Heart left ventricle (tissue), 16 donors: Measurements from ENCODE around the gene COPRS. TPM values are rescaled to one million over a fixed set of nuclear protein-coding genes. Genes with fewer than 3 reads are reported as not detected.

Source experiments
- ATAC-seq, 4 donors: fragments of 200-7000 bp; cut with Tn5 transposase; one replicate each; pipeline ENCODE4 v1.9.1; 2020 to 2022; ENCODE audit warnings: moderate library complexity in 4 of 4, mild to moderate bottlenecking in 3 of 4, moderate number of reproducible peaks in 1 of 4
- DNase-seq, 5 donors: peaks; one replicate each; pipeline ENCODE4 v3.0.0-alpha.2; 2020
- H3K27ac ChIP-seq, 12 donors: fragments of 200-600 bp; sonication (generic) in 4 of 12; one replicate each; pipeline versions ENCODE4 v1.5.0 to v1.8.0; 2016 to 2022; ENCODE audit warnings: mild to moderate bottlenecking in 2 of 12
- H3K27me3 ChIP-seq, 9 donors: fragments of 200-600 bp; sonication (generic) in 2 of 9; one replicate each; pipeline versions ENCODE4 v1.5.1 to v1.8.0; 2016 to 2022; ENCODE audit warnings: mild to moderate bottlenecking in 3 of 9
- H3K36me3 ChIP-seq, 9 donors: fragments of 200-600 bp; sonication (generic) in 2 of 9; one replicate each; pipeline versions ENCODE4 v1.5.0 to v1.8.0; 2018 to 2022; ENCODE audit warnings: mild to moderate bottlenecking in 2 of 9
- H3K4me1 ChIP-seq, 12 donors: fragments of 200-600 bp; sonication (generic) in 4 of 12; one replicate each; pipeline versions ENCODE4 v1.5.0 to v1.8.0; 2016 to 2022; ENCODE audit warnings: mild to moderate bottlenecking in 3 of 12
- H3K4me3 ChIP-seq, 12 donors: fragments of 200-600 bp; sonication (generic) in 4 of 12; one replicate each; pipeline versions ENCODE4 v1.5.0 to v1.8.0; 2017 to 2022; ENCODE audit warnings: mild to moderate bottlenecking in 9 of 12, moderate library complexity in 4 of 12
- H3K9me3 ChIP-seq, 12 donors: fragments of 200-600 bp; sonication (generic) in 4 of 12; one replicate each; pipeline versions ENCODE4 v1.5.0 to v1.8.0; 2016 to 2022; ENCODE audit warnings: mild to moderate bottlenecking in 1 of 12
- POLR2A ChIP-seq, 2 donors: fragments of 450-650 bp; IDR thresholded peaks; one replicate each; pipeline ENCODE4 v1.6.1; 2017; ENCODE audit warnings: antibody characterized with exemption in 2 of 2, mild to moderate bottlenecking in 2 of 2, moderate library complexity in 2 of 2
- WGBS, 4 donors: extraction: QIAGEN DNeasy Blood & Tissue Kit in 2 of 4; methylation state at CpG; one replicate each; pipeline versions ENCODE4 v1.1.5 to v1.1.7; 2013 to 2018; 5-methylcytosine and 5-hydroxymethylcytosine counted together
- intact Hi-C, 10 donors: fragments of 100-400 bp; cut with DNase I; formaldehyde crosslinking; loops; one replicate each; pipeline versions ENCODE4 v1.11.1 to v1.14.2; 2022
- polyA plus RNA-seq, 2 donors: library from polyadenylated mRNA; stranded (reverse); fragments of 200-250 nt; gene quantifications; one replicate each; pipeline ENCODE4 v1.2.3, GENCODE V29; 2013
- total RNA-seq, 9 donors: library from RNA; depleted of rRNA in 2 of 9; stranded (reverse); fragments of >200 nt in 2 of 9; fragmentation: NEBNext Ultra II Directional in 3 of 9; extraction: Animal tissue kit (Norgen Biotek cat#: 25700) in 3 of 9; gene quantifications; one replicate each; pipeline versions ENCODE4 v1.1.0 to v1.2.4, GENCODE V29; 2016 to 2023
- TF ChIP-seq, protein P1 (sequence below), 12 donors: fragments of 200-600 bp; sonication (generic) in 4 of 12; IDR thresholded peaks; one replicate each; pipeline versions ENCODE4 v1.5.0 to v1.8.0; 2018 to 2022; ENCODE audit warnings: antibody characterized with exemption in 12 of 12, mild to moderate bottlenecking in 5 of 12
- donor health status: ischemic (EF 13 %, LVEDD 7.1; RV severe dilation, severe dysfunction).
- donor health status: healthy with polysubstance abuse.
- donor health status: DM: no; HTN: yes; CAD: no.
- donor health status: DM: no; HTN: no; CAD: no.
- donor health status: ischemic (EF 25% LVEDD 6.9; RV normal size, moderate dysfunction).
- donor health status: ischemic (EF 25% LVEDD 5.7; RV mildly dilated, moderate dysfunction).
- donor health status: healthy.
- donor health status: DM: yes; HTN: yes; CAD: no.
- donor health status: ischemic (EF 35%, LVEDD 5.7; RV mildly dilated, moderate dysfunction).
- donor health status: nonischemic (EF 11% LVEDD 7.7; RV severe dilation, severe dysfunction).
- donor health status: DM: yes; HTN: yes; CAD: no.
- donor health status: PGD.
- donor health status: ischemic (EF 29% LVEDD 5.4; RV normal size, mild dysfunction).
- donor health status: nonischemic (EF 23%, LVEDD 6.1; RV moderate dilation, normal function).

Gene COPRS
- total and polyA plus RNA-seq, 11 donors = 39.9 to 104 (median 54.3) TPM

DNA sequence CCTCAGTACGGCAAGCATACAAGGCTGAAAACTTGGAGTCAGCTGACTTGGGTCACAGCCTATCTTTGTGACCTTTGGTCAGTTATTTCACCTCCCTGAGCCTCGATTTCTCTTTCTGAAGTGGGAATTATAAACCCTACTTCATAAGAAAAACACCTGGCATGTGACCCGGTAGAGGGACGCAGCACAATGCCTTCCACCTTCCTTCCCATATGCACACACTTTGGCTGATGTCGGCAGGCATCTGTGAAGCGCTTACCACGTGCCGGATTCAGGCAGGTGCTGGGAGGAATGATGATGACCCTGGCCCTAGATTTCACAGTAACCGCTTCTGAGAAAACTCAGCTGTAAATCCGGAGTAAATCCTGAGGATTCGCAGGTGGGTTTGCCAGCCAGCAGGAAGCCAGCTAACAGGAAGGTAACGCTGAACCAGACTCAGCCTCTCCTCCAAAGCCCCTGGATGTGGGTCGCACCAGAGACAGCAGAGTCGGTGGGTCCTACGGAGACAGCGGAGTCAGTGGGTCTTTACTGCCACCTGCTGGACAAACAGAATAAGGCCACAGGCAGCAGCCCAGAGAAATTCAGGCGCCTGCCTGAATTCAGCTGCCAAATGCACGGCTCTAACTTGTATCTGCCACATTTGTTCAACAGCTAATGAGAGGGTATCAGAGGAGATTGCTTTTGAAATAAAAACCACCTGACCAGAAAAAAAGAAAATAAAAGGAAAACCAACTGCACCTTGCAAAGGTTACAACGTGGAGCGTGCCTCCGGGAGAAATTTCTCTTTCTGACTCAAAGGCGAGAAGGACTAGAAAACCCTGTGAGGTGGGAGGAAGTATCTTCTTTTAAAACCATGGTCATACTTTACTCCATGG, 16.6 kb downstream of the COPRS start:
- peak; percentile 72 to 92 (median 85) for ATAC-seq
- H3K27ac ChIP-seq = peak overlapping the region in 7 of 12 donors; percentile 2 to 62 (median 37)
- peak; percentile 66 to 78 (median 69) for DNase-seq
- TF ChIP-seq, protein P1, sequence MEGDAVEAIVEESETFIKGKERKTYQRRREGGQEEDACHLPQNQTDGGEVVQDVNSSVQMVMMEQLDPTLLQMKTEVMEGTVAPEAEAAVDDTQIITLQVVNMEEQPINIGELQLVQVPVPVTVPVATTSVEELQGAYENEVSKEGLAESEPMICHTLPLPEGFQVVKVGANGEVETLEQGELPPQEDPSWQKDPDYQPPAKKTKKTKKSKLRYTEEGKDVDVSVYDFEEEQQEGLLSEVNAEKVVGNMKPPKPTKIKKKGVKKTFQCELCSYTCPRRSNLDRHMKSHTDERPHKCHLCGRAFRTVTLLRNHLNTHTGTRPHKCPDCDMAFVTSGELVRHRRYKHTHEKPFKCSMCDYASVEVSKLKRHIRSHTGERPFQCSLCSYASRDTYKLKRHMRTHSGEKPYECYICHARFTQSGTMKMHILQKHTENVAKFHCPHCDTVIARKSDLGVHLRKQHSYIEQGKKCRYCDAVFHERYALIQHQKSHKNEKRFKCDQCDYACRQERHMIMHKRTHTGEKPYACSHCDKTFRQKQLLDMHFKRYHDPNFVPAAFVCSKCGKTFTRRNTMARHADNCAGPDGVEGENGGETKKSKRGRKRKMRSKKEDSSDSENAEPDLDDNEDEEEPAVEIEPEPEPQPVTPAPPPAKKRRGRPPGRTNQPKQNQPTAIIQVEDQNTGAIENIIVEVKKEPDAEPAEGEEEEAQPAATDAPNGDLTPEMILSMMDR (IDR thresholded peaks at IDR 0.05) = peak; percentile 89 to 99 (median 98)
- no peak for TF ChIP-seq POLR2A (IDR thresholded peaks at IDR 0.05)
- H3K4me1 ChIP-seq = peaks cover 0 to 25% (median 13%) of the 10 kb centered on the region in 12 donors
- 16 to 24% (median 22%) methylated on average over 22 of the region's 22 CpGs for WGBS, 4 donors
- H3K9me3 ChIP-seq = no peaks in the 10 kb centered on the region
- H3K4me3 ChIP-seq = peak overlapping the region in 8 of 12 donors; percentile 6 to 40 (median 22)
- intact Hi-C loops = loop anchor here (1.0 to 10.0 kb wide), 12 partner anchors 100 to 406 kb away; no protein-coding TSS in a partner anchor
- H3K27me3 ChIP-seq = no peaks in the 10 kb centered on the region
- no peaks in the 10 kb centered on the region for H3K36me3 ChIP-seq

DNA sequence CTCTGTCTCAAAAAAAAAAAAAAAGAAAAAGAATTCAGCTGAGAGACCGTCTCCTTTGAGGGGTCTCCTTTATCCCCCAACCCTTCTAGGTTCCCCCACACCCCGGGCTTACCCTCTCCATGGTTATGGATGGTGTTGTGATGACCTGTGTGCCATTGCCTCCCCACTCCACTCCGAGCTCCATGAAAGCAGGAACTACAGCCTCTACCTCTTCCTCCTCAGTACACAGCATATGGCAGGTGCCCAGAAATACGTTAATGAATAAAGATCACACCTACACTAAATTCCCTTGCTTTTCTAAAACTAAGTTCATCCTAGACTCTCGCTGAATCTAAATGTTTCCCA, 17.2 kb downstream of the COPRS start:
- Histone ChIP-seq H3K4me1 (peaks cover 0 to 25% (median 13%) of the 10 kb centered on the region in 12 donors), H3K36me3 (no peaks in the 10 kb centered on the region), H3K9me3 (no peaks in the 10 kb centered on the region), H3K27ac (no peak overlapping the region), H3K27me3 (no peaks in the 10 kb centered on the region), H3K4me3 (no peak overlapping the region)
- 75 to 83% (median 78%) methylated on average over 5 of the region's 5 CpGs for WGBS, 4 donors
- DNase-seq (no peak), ATAC-seq (no peak)
- no peak for TF ChIP-seq POLR2A (IDR thresholded peaks at IDR 0.05)
- TF ChIP-seq, protein P1 (IDR thresholded peaks at IDR 0.05) = no peak
- intact Hi-C loops = loop anchor here (1.0 to 10.0 kb wide), 12 partner anchors 100 to 405 kb away; no protein-coding TSS in a partner anchor

DNA sequence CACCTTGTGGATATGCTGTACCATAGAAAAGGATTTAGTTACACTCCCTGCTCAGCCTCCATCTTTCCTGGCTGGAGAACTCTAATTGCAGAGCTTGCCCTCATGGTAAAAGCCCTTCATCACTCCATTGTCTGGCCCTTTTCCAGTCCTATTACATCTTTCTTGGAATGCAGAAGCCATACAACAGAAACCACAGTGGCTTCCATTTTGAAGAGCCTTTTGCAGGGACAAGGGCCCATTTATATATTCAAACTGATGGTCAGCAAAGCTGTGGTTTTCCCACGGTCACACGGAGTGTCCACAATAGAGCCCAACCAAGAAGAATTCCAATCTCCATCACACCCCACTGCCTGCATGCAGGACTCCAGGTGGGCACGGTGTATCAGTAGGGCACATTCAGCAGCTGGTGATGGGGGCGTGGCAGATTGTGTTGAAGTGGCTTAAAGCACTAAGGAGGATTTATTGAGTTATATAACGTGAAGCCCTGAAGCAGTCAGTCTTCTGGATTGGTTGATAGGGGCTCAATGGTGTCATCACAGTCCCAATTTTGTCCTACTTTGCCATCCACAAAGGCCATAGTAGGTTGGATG, 20.3 kb downstream of the COPRS start:
- no peak for DNase-seq

More for the DNA sequence above, 20.3 kb downstream of the COPRS start:
- H3K27me3 ChIP-seq = no peaks in the 10 kb centered on the region
- intact Hi-C loops = loop anchor here in 1 of 10 donors (10.0 kb wide), 1 partner anchor 164 kb away; no protein-coding TSS in a partner anchor
- H3K36me3 ChIP-seq = no peaks in the 10 kb centered on the region
- TF ChIP-seq, protein P1 (IDR thresholded peaks at IDR 0.05) = no peak
- H3K27ac ChIP-seq = no peak overlapping the region
- peaks cover 0 to 25% (median 13%) of the 10 kb centered on the region in 12 donors for H3K4me1 ChIP-seq
- ATAC-seq = no peak
- WGBS, 4 donors = 89 to 97% (median 94%) methylated on average over 5 of the region's 5 CpGs
- no peaks in the 10 kb centered on the region for H3K9me3 ChIP-seq
- no peak overlapping the region for H3K4me3 ChIP-seq
